Stimulated activated CD4-positive, alpha-beta T cell treated with anti-CD3 and anti-CD28 coated beads, Interleukin-15, amount 100 ng/mL, for 1 hour (primary cell): Measurements from ENCODE around the gene RGS7.
"Not testable (repeated sequence)": the region's sequence is repeated elsewhere in the genome, so short reads cannot be mapped to it uniquely, and the experiment has no call there.

Source experiments
- DNase-seq, 2 donors: peaks; one replicate each; pipeline ENCODE4 v3.0.0-alpha.2; 2020; ENCODE audit warnings: low read depth in 1 of 2, low spot score in 1 of 2

Gene RGS7

GRCh38 chr1:240737766-240738265, 619.2 kb downstream of the RGS7 start:
- DNase-seq, result no peak

DNA sequence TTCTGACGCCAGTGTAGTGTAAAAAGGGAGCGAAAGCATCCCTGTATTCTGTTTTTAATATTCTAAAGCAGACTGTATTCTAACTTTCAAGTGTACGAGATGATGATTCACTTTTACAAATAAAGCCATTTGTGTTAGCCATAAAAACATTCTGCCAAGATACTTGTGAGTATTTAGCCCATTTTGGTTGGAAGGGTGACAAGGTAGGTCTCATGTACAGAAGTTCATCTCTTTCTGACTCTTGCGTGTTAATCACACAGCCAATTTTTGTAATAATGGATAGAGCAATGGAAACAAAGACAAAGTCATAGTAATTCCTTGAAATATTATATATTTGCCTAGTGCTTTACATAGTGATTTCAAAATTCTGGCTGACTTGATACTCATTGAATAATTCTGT, 619.7 kb downstream of the RGS7 start:
- no peak for DNase-seq

DNA sequence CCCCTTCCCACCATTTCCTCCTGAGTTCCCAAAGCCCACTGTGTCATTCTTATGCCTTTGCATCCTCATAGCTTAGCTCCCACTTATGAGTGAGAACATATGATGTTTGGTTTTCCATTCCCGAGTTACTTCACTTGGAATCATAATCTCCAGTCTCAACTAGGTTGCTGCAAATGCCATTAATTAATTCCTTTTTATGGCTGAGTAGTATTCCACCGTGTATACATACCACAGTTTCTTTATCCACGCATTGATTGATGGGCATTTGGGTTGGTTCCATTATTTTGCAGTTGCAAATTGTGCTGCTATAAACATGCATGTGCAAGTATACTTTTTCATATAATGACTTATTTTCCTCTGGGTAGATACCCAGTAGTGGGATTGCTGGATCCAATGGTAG, 622.3 kb downstream of the RGS7 start:
- not testable (repeated sequence) for DNase-seq

- no peak for DNase-seq
Measured at GRCh38 chr1:240734001-240734400, 623.0 kb downstream of the RGS7 start.

DNA sequence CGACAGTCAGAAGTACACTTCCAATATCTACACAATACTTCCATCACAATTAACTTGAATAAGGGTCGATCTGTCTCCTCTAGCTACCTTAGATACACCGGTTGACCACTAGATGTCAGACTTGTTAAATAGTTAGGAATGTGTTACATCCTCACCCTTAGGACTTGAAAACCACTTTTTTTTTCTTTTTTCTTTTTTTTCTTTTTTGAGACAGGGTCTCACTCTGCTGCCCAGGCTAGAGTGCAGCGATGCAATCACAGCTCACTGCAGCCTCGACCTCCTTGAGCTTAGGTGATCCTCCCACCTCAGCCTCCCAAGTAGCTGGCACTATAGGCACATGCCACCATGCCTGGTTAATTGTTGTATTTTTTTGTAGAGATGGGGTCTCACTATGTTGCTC, 624.6 kb downstream of the RGS7 start:
- no peak for DNase-seq
